ENCODE data around the gene PABPN1L. TPM values are rescaled to one million over a fixed set of nuclear protein-coding genes. Genes with fewer than 3 reads are reported as not detected.

PABPN1L gene
- total and polyA plus RNA-seq, 2 of the 8 experiments (the other 6 are each of a cell fraction or from before 2014, with no cell fraction given), result not detected

DNA sequence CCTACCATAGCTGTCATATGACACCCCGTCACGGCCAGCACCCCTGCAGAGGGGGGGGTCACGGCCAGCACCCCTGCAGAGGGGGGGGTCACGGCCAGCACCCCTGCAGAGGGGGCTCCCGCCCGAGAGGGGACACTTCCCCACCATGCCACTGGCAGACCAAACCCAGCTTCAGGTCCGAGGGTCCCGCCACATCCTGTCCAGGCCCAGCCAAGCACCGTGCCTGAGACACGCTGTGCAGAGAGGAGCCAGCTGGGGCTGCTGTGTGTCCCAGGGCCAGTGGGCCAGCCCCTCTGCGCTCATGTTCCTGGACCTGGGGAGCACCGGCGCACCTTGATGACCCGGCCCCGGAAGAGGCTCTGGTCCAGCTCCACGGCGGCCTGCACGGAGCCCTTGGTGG, 1.9 kb downstream of the PABPN1L start:
- Histone ChIP-seq H4K91ac (replicated peaks; ENCODE audit: insufficient read length, low read length) (no peak overlapping the region), H3K4me2 (ENCODE audit: insufficient read depth in 1 of 2, low read depth in 2 of 2, low read length in 2 of 2) (no peak overlapping the region), H2BK120ac (replicated peaks; ENCODE audit: low read depth, low read length) (no peak overlapping the region), H2BK15ac (ENCODE audit: low read length) (no peak overlapping the region), H3K18ac (ENCODE audit: extremely low read depth, low read length) (no peak overlapping the region), H2BK20ac (ENCODE audit: low read length) (no peak overlapping the region), H3K79me2 (ENCODE audit: control insufficient read depth in 1 of 2, insufficient read depth in 2 of 2, low read length in 2 of 2) (no peaks in the 10 kb centered on the region), H4K8ac (ENCODE audit: extremely low read depth, insufficient read depth, low read length) (no peak overlapping the region), H3K4ac (replicated peaks; ENCODE audit: insufficient read length, low read depth, low read length) (no peak overlapping the region), H3K14ac (ENCODE audit: insufficient read length) (no peak overlapping the region), H2AK5ac (ENCODE audit: low read depth, low read length) (no peak overlapping the region), H2AFZ (ENCODE audit: low read length) (no peak overlapping the region), H3K36me3 (ENCODE audit: control insufficient read depth in 2 of 4, insufficient read depth in 4 of 4, low read length in 3 of 4) (peaks cover 9 to 16% (median 12%) of the 10 kb centered on the region in 4 experiments), H4K20me1 (replicated peaks in 1 of 2; ENCODE audit: control insufficient read depth in 1 of 2, insufficient read depth in 2 of 2, low read length in 2 of 2) (peaks cover 0 to 2% of the 10 kb centered on the region in 2 experiments), H3K27ac (ENCODE audit: low read depth, low read length) (no peak overlapping the region), H3K4me3 (ENCODE audit: extremely low read depth in 1 of 4, insufficient read depth in 2 of 4, low read depth in 3 of 4, low read length in 4 of 4) (no peak overlapping the region), H3K27me3 (replicated peaks in 1 of 4; ENCODE audit: control insufficient read depth in 3 of 4, extremely low read depth in 1 of 4, insufficient read depth in 3 of 4, low read length in 3 of 4) (no peaks in the 10 kb centered on the region), H3K9me3 (ENCODE audit: insufficient read depth in 2 of 2, low read depth in 1 of 2, low read length in 1 of 2) (no peaks in the 10 kb centered on the region), H2BK12ac (ENCODE audit: low read depth, low read length) (no peak overlapping the region), H3K4me1 (replicated peaks in 1 of 4; ENCODE audit: control insufficient read depth in 3 of 4, insufficient read depth in 4 of 4, low read length in 3 of 4) (no peaks in the 10 kb centered on the region), H3K79me1 (ENCODE audit: low read depth, low read length) (no peaks in the 10 kb centered on the region), H3K23ac (ENCODE audit: insufficient read length) (no peak overlapping the region), H3K23me2 (ENCODE audit: low read depth, low read length) (no peaks in the 10 kb centered on the region), H3K56ac (replicated peaks; ENCODE audit: insufficient read length, low read depth, low read length) (no peak overlapping the region), H3K9ac (replicated peaks in 1 of 4; ENCODE audit: extremely low read depth in 1 of 4, low read depth in 3 of 4, low read length in 3 of 4) (no peak overlapping the region), H2BK5ac (ENCODE audit: low read depth, low read length) (no peak overlapping the region), H4K5ac (ENCODE audit: insufficient read length, low read depth, low read length) (no peak overlapping the region)
- POLR2A ChIA-PET (ENCODE audit: partially characterized antibody), result interaction anchor here (0.8 to 1.8 kb wide), 9 partner anchors 9 to 305 kb away, joined by 3 to 5 read pairs (median 3); no protein-coding TSS in a partner anchor
- FAIRE-seq, result no peak
- WGBS, 2 experiments (ENCODE audit: extremely low coverage in 1 of 2, insufficient coverage in 1 of 2, insufficient read length in 1 of 2, insufficient replicate concordance in 2 of 2, low coverage in 1 of 2, low lambda C conversion rate in 2 of 2, missing lambda C conversion rate in 1 of 2), result 93% methylated on average over 12 of the region's 18 CpGs; no CpG with 5 or more reads in 1 of the 2 experiments
- DNase-seq (ENCODE audit: low read depth in 1 of 2, low spot score in 2 of 2), result no peak
- CTCF ChIA-PET (ENCODE audit: partially characterized antibody), result interaction anchor here (1.3 to 1.8 kb wide), 3 partner anchors 48 to 113 kb away, joined by 4 to 5 read pairs (median 4); no protein-coding TSS in a partner anchor
- TF ChIP-seq NANOG (IDR thresholded peaks at IDR 0.05; ENCODE audit: insufficient read depth, low read depth, low read length, poor library complexity, severe bottlenecking) (no peak), PHF8 (conservative IDR thresholded peaks at IDR 0.05; ENCODE audit: low read depth, low read length) (no peak), SIN3A (conservative IDR thresholded peaks at IDR 0.05 in 1 of 2, IDR thresholded peaks at IDR 0.05 in 1 of 2; ENCODE audit: low read depth in 1 of 2, low read length in 2 of 2) (no peak), SUZ12 (IDR thresholded peaks at IDR 0.05; ENCODE audit: low read length) (no peak), SP1 (IDR thresholded peaks at IDR 0.05; ENCODE audit: low read depth, low read length) (no peak), POU5F1 (IDR thresholded peaks at IDR 0.05; ENCODE audit: low read depth, low read length) (no peak), TCF12 (IDR thresholded peaks at IDR 0.05; ENCODE audit: low read depth, low read length) (no peak), CBX8 (IDR thresholded peaks at IDR 0.05; ENCODE audit: borderline replicate concordance, low read depth, low read length) (no peak), BRCA1 (IDR thresholded peaks at IDR 0.05; ENCODE audit: low read depth, low read length) (no peak), ZNF274 (IDR thresholded peaks at IDR 0.05; ENCODE audit: borderline replicate concordance, extremely low read depth, low read length) (no peak), RFX5 (IDR thresholded peaks at IDR 0.05; ENCODE audit: borderline replicate concordance, low read depth, low read length) (no peak), TAF1 (IDR thresholded peaks at IDR 0.05; ENCODE audit: low read depth, low read length) (no peak), CBX5 (IDR thresholded peaks at IDR 0.05; ENCODE audit: low read depth, low read length) (no peak), JUND (IDR thresholded peaks at IDR 0.05; ENCODE audit: low read length) (no peak)

Measured in H1 (cell line).